Measurements from ENCODE around the gene BRD4.

The BRD4 gene

GRCh38 chr19:15279326-15279904, 52.9 kb downstream of the BRD4 start (continued):
- TF ChIP-seq ZNF792 (tag by site-specific recombination; IDR thresholded peaks at IDR 0.05) = no peak
- no peak for TF ChIP-seq GLIS2 (tag by site-specific recombination; IDR thresholded peaks at IDR 0.05)

GRCh38 chr19:15276620-15277215, 55.6 kb downstream of the BRD4 start:
- POLR2A ChIA-PET = no interaction called here
- no peaks in the 10 kb centered on the region for H3K9me3 ChIP-seq (ENCODE audit: control insufficient read depth, insufficient read depth, low read depth, low read length)
- CTCF ChIA-PET = no interaction called here
- H3K4me1 ChIP-seq (ENCODE audit: control insufficient read depth, insufficient read depth, low read length) = peaks cover 16% of the 10 kb centered on the region
- H3K36me3 ChIP-seq (ENCODE audit: control insufficient read depth in 2 of 2, insufficient read depth in 1 of 2, low read length in 2 of 2) = peaks cover 0 to 25% of the 10 kb centered on the region in 2 experiments; a peak in 2 of 3 replicates
- H3K4me3 ChIP-seq (ENCODE audit: low read depth, low read length) = no peak overlapping the region
- no peak for TF ChIP-seq ZBTB7A (tag by site-specific recombination; IDR thresholded peaks at IDR 0.05; ENCODE audit: low read depth)
- TF ChIP-seq ZIC2 (tag by site-specific recombination; IDR thresholded peaks at IDR 0.05) = 0 out of 2 replicates have a peak, but pooled peaks have one; percentile 29
- TF ChIP-seq SCRT2 (tag by site-specific recombination; IDR thresholded peaks at IDR 0.05) = peak; percentile 82
- H3K27ac ChIP-seq (ENCODE audit: extremely low read depth, low read depth, low read length) = peak overlapping the region; percentile 53

- Histone ChIP-seq H3K9me3 (ENCODE audit: control insufficient read depth, insufficient read depth, low read depth, low read length) (no peaks in the 10 kb centered on the region), H3K36me3 (ENCODE audit: control insufficient read depth in 2 of 2, insufficient read depth in 1 of 2, low read length in 2 of 2) (peaks cover 14 to 43% of the 10 kb centered on the region in 2 experiments), H3K27ac (ENCODE audit: extremely low read depth, low read depth, low read length) (no peak overlapping the region), H3K4me1 (ENCODE audit: control insufficient read depth, insufficient read depth, low read length) (no peaks in the 10 kb centered on the region; the same call in 1 of the 2 replicates), H3K4me3 (ENCODE audit: low read depth, low read length) (no peak overlapping the region)
- POLR2A ChIA-PET = no interaction called here
- no peak for TF ChIP-seq ZNF404 (tag by site-specific recombination; IDR thresholded peaks at IDR 0.05)
- TF ChIP-seq ZNF223 (tag by site-specific recombination; IDR thresholded peaks at IDR 0.05) = no peak
- TF ChIP-seq GLIS2 (tag by site-specific recombination; IDR thresholded peaks at IDR 0.05) = no peak
- TF ChIP-seq ZNF48 (tag by site-specific recombination; IDR thresholded peaks at IDR 0.05) = no peak
- TF ChIP-seq ZNF777 (tag by site-specific recombination; IDR thresholded peaks at IDR 0.05; ENCODE audit: borderline replicate concordance) = no peak
- TF ChIP-seq ZBTB11 (tag by site-specific recombination; conservative IDR thresholded peaks at IDR 0.05; ENCODE audit: low read depth) = no peak
- TF ChIP-seq ZNF707 (tag by site-specific recombination; IDR thresholded peaks at IDR 0.05) = no peak
- no peak for TF ChIP-seq ZNF426 (tag by site-specific recombination; IDR thresholded peaks at IDR 0.05)
- TF ChIP-seq HOXD13 (CRISPR knock-in tag; IDR thresholded peaks at IDR 0.05; ENCODE audit: borderline replicate concordance) = no peak
- TF ChIP-seq ZFP69B (tag by site-specific recombination; IDR thresholded peaks at IDR 0.05) = no peak
- no peak for TF ChIP-seq KLF17 (tag by site-specific recombination; IDR thresholded peaks at IDR 0.05)
- no peak for TF ChIP-seq ZNF169 (tag by site-specific recombination; IDR thresholded peaks at IDR 0.05)
- no peak for TF ChIP-seq PRDM6 (tag by site-specific recombination; IDR thresholded peaks at IDR 0.05)
- TF ChIP-seq ZNF791 (tag by site-specific recombination; IDR thresholded peaks at IDR 0.05) = no peak
- no peak for TF ChIP-seq KLF9 (tag by site-specific recombination; IDR thresholded peaks at IDR 0.05; ENCODE audit: low read depth)
- TF ChIP-seq ZNF548 (tag by site-specific recombination; IDR thresholded peaks at IDR 0.05) = no peak
- CTCF ChIA-PET = no interaction called here
Measured at GRCh38 chr19:15274477-15274876, 57.9 kb downstream of the BRD4 start.

Data from HEK293 (cell line).